ENCODE data around the gene RAI2.

Gene RAI2

DNA sequence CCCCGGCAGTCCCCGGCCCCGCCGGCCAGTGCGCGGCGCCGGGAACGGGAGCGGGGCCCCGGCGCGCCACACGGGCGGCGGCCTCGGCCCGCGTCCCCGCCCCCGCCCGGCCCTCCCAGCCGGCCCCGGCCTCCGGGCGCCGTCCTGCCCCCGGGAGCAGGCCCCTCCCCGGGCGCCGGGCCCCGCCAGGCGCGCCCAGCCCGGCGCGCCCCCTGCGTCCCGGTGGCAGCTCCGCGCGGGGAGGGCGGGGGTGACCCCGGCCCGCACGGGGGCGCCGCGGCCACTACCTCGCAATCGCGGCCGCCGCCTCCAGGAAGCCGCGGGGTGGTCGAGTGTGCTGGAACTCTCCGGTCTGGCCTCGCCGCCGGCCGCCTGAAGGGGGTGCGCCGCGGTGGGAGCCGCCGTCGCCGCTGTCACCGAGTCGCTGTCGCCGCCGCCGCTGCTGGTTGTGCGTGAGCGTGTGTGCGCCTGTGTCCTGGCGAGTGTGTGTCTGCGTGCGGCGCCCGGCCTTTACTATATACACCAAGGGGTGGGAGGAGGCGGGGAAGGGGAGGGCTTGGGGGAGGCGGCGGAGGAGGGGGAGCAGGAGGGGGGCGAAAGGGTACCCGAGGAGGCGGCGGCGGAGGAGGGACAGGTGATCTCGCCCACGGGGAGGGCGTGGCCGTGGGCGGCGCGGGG lies at the start of gene RAI2:
Gene RAI2, minus strand, starts transcription at position 488 of the 678 bp plus-strand sequence. CDS start 59,288 bp downstream, outside the sequence.
- DNase-seq (ENCODE audit: low read depth, low spot score) = no peak

DNA sequence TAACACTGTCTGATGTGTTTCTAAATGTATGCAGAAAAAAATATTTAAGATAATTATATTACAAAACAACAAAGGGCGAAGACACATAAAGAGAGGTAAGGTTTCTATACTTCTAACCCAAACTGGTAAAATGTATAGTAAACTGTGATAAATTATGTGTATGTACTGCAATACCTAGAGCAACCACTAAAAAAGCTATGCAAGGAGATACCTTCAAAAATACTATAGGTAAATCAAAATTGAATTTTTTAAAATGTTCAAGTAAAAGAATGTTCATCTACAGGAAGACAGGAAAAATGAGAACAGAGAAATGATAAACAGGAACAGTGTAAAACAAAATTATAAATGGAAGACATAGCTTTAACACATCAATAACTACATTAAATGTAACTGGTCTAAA lies 27.3 kb upstream of the RAI2 start:
- DNase-seq (ENCODE audit: low read depth, low spot score) = no peak

DNA sequence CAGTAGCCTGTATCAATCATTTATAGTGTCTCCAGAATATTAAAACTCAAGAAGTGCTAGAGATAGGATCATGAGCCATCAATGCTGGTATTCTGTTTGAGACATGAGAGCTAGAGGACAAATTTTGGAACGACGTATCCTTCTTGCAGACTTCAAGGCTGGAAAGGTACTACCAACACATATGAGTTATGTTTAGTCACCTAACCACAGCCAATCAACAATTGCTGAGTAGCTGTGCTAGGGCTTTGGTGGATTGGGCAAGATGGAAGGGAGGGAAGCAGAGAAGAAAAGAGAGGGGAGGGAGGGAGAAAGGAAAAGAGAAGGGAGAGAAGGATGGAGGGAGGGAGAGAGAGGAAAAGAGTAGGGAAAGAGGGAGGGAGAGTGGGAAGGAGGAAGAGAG lies 21.6 kb upstream of the RAI2 start:
- DNase-seq (ENCODE audit: low read depth, low spot score) = no peak

- no peak for DNase-seq (ENCODE audit: low read depth, low spot score)
These were observed 17.1 kb upstream of the RAI2 start for GRCh38 chrX:17878028-17878670.

GRCh38 chrX:17876135-17876534 lies 15.0 kb upstream of the RAI2 start:
- no peak for DNase-seq (ENCODE audit: low read depth, low spot score)

GRCh38 chrX:17869580-17869979 lies 8.5 kb upstream of the RAI2 start:
- no peak for DNase-seq (ENCODE audit: low read depth, low spot score)

- no peak for DNase-seq (ENCODE audit: low read depth, low spot score)
These were observed 452 bp upstream of the RAI2 start for GRCh38 chrX:17861489-17862011.

- no peak for DNase-seq (ENCODE audit: low read depth, low spot score)
These were observed 818 bp downstream of the RAI2 start for GRCh38 chrX:17860179-17860780.

- DNase-seq (ENCODE audit: low read depth, low spot score) = no peak
These were observed 1.4 kb downstream of the RAI2 start for GRCh38 chrX:17859609-17860178.

DNA sequence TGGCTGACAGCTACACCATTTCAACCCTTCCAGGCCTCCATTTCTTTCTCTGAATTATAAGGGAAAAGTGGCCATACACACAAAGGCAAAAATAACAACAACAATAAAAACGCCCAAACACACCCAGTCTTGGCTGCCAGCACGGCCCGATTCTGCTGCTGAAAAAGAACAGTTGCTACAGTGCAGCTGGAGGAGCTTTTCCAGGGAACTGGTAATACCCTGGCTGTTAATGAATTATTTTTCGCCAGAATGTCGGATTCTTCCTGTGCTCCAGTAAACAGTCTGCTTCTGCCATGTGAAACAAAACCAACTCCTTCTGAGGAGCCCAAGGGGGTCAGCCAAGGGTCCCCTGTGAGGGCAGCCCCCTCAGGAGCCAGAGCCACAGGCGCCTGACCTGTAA lies 6.6 kb downstream of the RAI2 start:
- no peak for DNase-seq (ENCODE audit: low read depth, low spot score)

- DNase-seq (ENCODE audit: low read depth, low spot score) = no peak
These were observed 7.0 kb downstream of the RAI2 start for GRCh38 chrX:17854069-17854468.

- no peak for DNase-seq (ENCODE audit: low read depth, low spot score)
These were observed 9.2 kb downstream of the RAI2 start for GRCh38 chrX:17851874-17852273.

DNA sequence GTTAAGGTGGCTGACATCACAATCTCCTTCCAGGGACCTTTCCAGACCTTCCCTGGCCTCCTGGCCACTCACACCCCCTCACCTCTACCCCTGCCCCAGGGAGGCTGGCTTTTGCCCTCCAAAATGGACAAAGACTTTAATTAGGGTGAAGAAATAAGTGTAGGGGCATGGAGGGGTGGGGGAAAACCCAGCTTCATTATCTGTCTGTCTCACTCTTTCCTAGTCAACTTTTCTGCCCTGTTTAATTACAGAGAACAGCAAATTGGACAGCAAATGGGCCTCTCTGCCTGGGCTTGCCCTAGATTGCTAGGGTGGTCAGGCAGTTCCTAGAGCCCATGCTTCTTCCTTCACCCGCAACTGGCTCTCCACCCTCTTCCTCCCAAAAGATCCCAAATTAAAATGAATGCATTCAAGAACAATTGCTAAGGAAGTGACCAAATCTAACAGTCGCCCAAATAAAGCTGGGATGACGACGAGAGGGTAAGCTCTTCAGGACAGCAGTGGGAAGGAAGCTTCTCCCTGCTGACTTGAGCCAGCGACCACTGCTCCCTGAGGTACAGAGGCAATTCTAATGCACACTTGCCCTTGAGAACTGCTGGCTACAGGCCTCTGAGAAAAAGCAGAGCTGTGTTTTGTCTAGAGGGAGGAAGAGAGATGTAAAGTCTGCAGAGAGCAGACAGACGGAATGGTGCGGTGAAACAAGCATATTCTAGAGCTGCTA lies 12.4 kb downstream of the RAI2 start:
- DNase-seq (ENCODE audit: low read depth, low spot score) = no peak

DNA sequence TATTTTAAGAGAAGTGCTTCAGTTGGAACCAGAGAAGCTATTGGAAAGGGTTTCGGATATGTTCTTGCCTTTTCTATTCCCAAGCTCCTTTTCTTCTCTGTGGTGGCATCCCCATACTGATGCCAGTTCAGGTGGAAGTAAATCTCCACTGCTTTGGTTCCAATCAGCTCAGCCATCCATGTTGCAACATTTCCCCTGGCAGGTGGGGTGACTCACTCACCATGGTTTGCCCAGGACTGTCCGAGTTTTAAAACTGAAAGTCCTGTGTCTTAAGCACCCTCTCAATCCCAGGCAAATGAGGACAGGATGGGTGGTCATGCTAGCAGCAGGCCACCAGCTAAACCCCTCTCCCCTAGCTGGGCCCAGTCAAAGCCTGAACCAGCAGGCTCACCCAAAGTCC lies 15.1 kb downstream of the RAI2 start:
- no peak for DNase-seq (ENCODE audit: low read depth, low spot score)

GRCh38 chrX:17844236-17844635 lies 16.9 kb downstream of the RAI2 start:
- no peak for DNase-seq (ENCODE audit: low read depth, low spot score)

- DNase-seq (ENCODE audit: low read depth, low spot score) = no peak
These were observed 18.2 kb downstream of the RAI2 start for GRCh38 chrX:17842769-17843525.

- DNase-seq (ENCODE audit: low read depth, low spot score) = no peak
These were observed 21.8 kb downstream of the RAI2 start for GRCh38 chrX:17839269-17839668.

GRCh38 chrX:17836830-17837229 lies 24.3 kb downstream of the RAI2 start:
- DNase-seq (ENCODE audit: low read depth, low spot score) = no peak

DNA sequence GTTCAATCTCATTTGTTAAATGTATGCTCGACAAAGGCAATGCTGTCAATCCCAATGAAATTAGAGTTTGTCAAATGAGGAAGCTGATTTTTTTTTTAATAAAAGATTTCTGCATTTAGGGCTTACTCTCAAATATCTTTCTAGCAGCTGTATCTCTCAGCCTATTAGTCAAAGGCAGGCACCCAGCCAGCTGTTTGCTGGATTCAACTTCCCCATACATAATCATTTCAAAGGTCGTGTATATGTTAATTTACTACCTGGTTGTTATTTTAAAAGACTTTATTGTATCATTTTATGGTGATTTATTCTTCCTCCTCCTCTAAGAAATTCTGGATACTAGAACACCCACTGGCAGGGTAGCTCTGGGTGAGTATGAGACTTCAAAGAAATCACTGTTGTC lies 27.1 kb downstream of the RAI2 start:
- DNase-seq (ENCODE audit: low read depth, low spot score) = no peak

DNA sequence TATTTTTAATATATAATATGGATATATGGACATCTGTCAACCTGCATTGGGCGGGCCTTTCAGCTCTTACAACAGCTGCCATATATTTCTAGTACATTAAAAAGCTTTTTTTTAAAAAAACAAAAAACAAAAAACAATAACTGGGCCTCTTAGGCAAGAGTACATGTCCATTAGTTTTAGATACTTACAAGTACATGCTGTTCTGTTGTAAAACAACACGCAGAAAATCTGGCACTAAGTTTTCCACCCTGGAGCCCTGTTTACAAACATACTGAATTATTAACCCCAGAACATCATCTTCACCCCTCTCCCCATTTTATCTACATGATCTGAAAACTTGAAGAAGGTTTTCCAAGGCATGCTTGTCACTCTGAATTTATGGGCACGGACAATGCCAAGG lies 29.8 kb downstream of the RAI2 start:
- no peak for DNase-seq (ENCODE audit: low read depth, low spot score)

- DNase-seq (ENCODE audit: low read depth, low spot score) = no peak
These were observed 30.9 kb downstream of the RAI2 start for GRCh38 chrX:17830211-17830610.
